ENCODE data around the gene PSMD2.

GRCh38 chr3:184284696-184285095, 14.3 kb upstream of the PSMD2 start:
- TF ChIP-seq EZH2 (IDR thresholded peaks at IDR 0.05; ENCODE audit: low read depth, low read length, severe bottlenecking) (no peak), EP300 (IDR thresholded peaks at IDR 0.05; ENCODE audit: borderline replicate concordance in 1 of 2, low read depth in 2 of 2, low read length in 2 of 2) (no peak), JUN (IDR thresholded peaks at IDR 0.05; ENCODE audit: low read depth, low read length) (no peak), ATF2 (IDR thresholded peaks at IDR 0.05; ENCODE audit: low read length) (no peak), KDM1A (IDR thresholded peaks at IDR 0.05; ENCODE audit: borderline replicate concordance, low read length) (no peak), RFX5 (IDR thresholded peaks at IDR 0.05; ENCODE audit: borderline replicate concordance, low read depth, low read length) (no peak), CBX5 (IDR thresholded peaks at IDR 0.05; ENCODE audit: low read depth, low read length) (no peak), CTCF (IDR thresholded peaks at IDR 0.05; ENCODE audit: control extremely low read depth in 1 of 3, insufficient read depth in 1 of 3, low read depth in 1 of 3, low read length in 3 of 3) (peak; percentile 58 to 91 (median 83)), MAX (IDR thresholded peaks at IDR 0.05) (0 out of 2 replicates have a peak, but pooled peaks have one; percentile 22), TBP (IDR thresholded peaks at IDR 0.05; ENCODE audit: low read depth, low read length) (no peak), JUND (IDR thresholded peaks at IDR 0.05; ENCODE audit: low read length) (no peak), TAF1 (IDR thresholded peaks at IDR 0.05; ENCODE audit: low read depth, low read length) (no peak), BRCA1 (IDR thresholded peaks at IDR 0.05; ENCODE audit: low read depth, low read length) (no peak), POLR2A (IDR thresholded peaks at IDR 0.05; ENCODE audit: control extremely low read depth in 1 of 2, low read depth in 2 of 2, low read length in 2 of 2) (no peak)

Data from H1 (cell line).